GM23248 (cell line): ENCODE results near the gene OLFM3. TPM values are rescaled to one million over a fixed set of nuclear protein-coding genes. Genes with fewer than 3 reads are reported as not detected.

ENCODE experiments used
- DNase-seq: peaks from one replicate; pipeline ENCODE4 v3.0.0-alpha.2; 2015
- H2AFZ ChIP-seq: fragments of 200-600 bp; sonication (generic); 2 replicates; pipeline ENCODE4 v1.6.1; 2016; ENCODE audit warnings: antibody characterized with exemption
- H3F3A ChIP-seq: fragments of 200-600 bp; sonication (generic); 2 replicates; pipeline ENCODE4 v1.6.1; 2016; ENCODE audit warnings: mild to moderate bottlenecking, antibody characterized with exemption, mixed run types; ENCODE audit not compliant: insufficient read depth
- H3K27ac ChIP-seq: fragments of 200-600 bp; sonication (generic); 2 replicates; pipeline ENCODE4 v1.5.1; 2016; ENCODE audit warnings: mild to moderate bottlenecking
- H3K27me3 ChIP-seq: fragments of 200-600 bp; sonication (generic); replicated peaks from 2 replicates; pipeline ENCODE4 v1.6.1; 2016; ENCODE audit warnings: mild to moderate bottlenecking; ENCODE audit not compliant: insufficient read depth
- H3K36me3 ChIP-seq: fragments of 200-600 bp; sonication (generic); 2 replicates; pipeline ENCODE4 v1.6.1; 2016; ENCODE audit warnings: low read depth, mild to moderate bottlenecking
- H3K4me1 ChIP-seq: fragments of 200-600 bp; sonication (generic); 2 replicates; pipeline ENCODE4 v1.6.1; 2016; ENCODE audit warnings: mild to moderate bottlenecking; ENCODE audit not compliant: insufficient read depth
- H3K4me2 ChIP-seq: fragments of 200-600 bp; sonication (generic); one replicate; pipeline ENCODE4 v1.6.1; 2016; ENCODE audit warnings: mild to moderate bottlenecking; ENCODE audit not compliant: unreplicated experiment
- H3K4me3 ChIP-seq: fragments of 200-600 bp; sonication (generic); 2 replicates; pipeline ENCODE4 v1.5.1; 2016; ENCODE audit warnings: mild to moderate bottlenecking
- H3K79me2 ChIP-seq: fragments of 200-600 bp; sonication (generic); 2 replicates; pipeline ENCODE4 v1.6.1; 2016; ENCODE audit warnings: mild to moderate bottlenecking; ENCODE audit not compliant: insufficient read depth
- H3K9ac ChIP-seq: fragments of 200-600 bp; sonication (generic); 2 replicates; pipeline ENCODE4 v1.6.1; 2016; ENCODE audit warnings: mild to moderate bottlenecking
- H3K9me2 ChIP-seq: fragments of 200-600 bp; sonication (generic); 2 replicates; pipeline ENCODE4 v1.6.1; 2016; ENCODE audit warnings: mixed run types, mild to moderate bottlenecking, moderate library complexity; ENCODE audit not compliant: insufficient read depth
- H3K9me3 ChIP-seq: fragments of 200-600 bp; sonication (generic); one replicate; pipeline ENCODE4 v1.6.1; 2017; ENCODE audit warnings: low read depth
- H4K20me1 ChIP-seq: fragments of 200-600 bp; sonication (generic); 2 replicates; pipeline ENCODE4 v1.6.0; 2016; ENCODE audit not compliant: insufficient read depth
- EZH2 ChIP-seq: fragments of 200-600 bp; sonication (generic); IDR thresholded peaks from 2 replicates; pipeline ENCODE4 v1.6.1; 2018; ENCODE audit warnings: antibody characterized with exemption, mild to moderate bottlenecking; ENCODE audit not compliant: insufficient read depth, poor library complexity, severe bottlenecking
- EZH2phosphoT487 ChIP-seq: fragments of 200-600 bp; sonication (generic); IDR thresholded peaks from 2 replicates; pipeline ENCODE4 v1.6.1; 2018; ENCODE audit warnings: antibody characterized with exemption, moderate library complexity, mild to moderate bottlenecking, low read depth; ENCODE audit not compliant: insufficient read depth
- WGBS, 2 experiments: methylation state at CpG; one replicate each; pipeline ENCODE4 v1.1.6; 2015 to 2017; ENCODE audit warnings: low lambda C conversion rate in 2 of 2, low coverage in 1 of 2; ENCODE audit errors: missing lambda C conversion rate in 2 of 2; 5-methylcytosine and 5-hydroxymethylcytosine counted together
- in situ Hi-C: fragments of 300-500 bp; cut with MboI; formaldehyde crosslinking; loops from 2 replicates; pipeline ENCODE4 v1.15.0; 2020
- polyA plus RNA-seq: library from polyadenylated mRNA; unstranded; fragments of >200 nt; fragmentation: Nextera tagmentation; extraction: Ambion mirVana; gene quantifications from 2 replicates; pipeline ENCODE4 v1.2.1, GENCODE V29; 2016
- total RNA-seq: library from RNA; depleted of rRNA; stranded (reverse); fragments of >200 nt; shearing (Covaris generic); gene quantifications from 2 replicates; pipeline ENCODE4 v1.2.3, GENCODE V29; 2014

The OLFM3 gene
- total and polyA plus RNA-seq, 2 experiments from 2014 or later = not detected

DNA sequence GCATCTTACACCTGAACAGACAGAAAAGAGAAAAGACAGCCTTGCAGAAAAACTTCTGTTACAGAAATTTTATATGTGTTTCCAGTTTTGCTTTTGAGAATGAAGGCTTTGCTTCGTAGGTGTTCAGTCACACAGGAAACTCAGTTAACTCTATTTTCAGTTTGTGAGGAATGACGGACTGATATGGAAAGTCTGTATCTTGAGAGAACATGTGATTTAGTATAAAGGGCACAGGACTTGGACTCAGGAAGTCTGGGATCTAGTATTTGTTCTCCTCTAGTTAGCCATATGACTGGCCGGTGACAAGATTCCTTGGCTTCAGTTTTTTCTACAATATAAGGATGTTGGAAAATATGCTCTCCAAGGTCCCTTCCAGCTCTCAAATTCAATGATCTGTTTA is 149.1 kb downstream of the OLFM3 start:
- H3K27me3 ChIP-seq = no peaks in the 10 kb centered on the region
- no peak for TF ChIP-seq EZH2
- TF ChIP-seq EZH2phosphoT487 = no peak
- H3K36me3 ChIP-seq = no peaks in the 10 kb centered on the region
- no peak overlapping the region for H3K9ac ChIP-seq
- no peaks in the 10 kb centered on the region for H3K79me2 ChIP-seq
- no peaks in the 10 kb centered on the region for H3F3A ChIP-seq
- no peaks in the 10 kb centered on the region for H3K9me3 ChIP-seq
- in situ Hi-C loops = no loop called here
- no peak overlapping the region for H3K27ac ChIP-seq
- WGBS, 2 experiments = 17 to 24% methylated on average over 3 of the region's 3 CpGs
- no peaks in the 10 kb centered on the region for H4K20me1 ChIP-seq
- no peaks in the 10 kb centered on the region for H3K4me1 ChIP-seq
- no peak overlapping the region for H3K4me2 ChIP-seq
- no peaks in the 10 kb centered on the region for H3K9me2 ChIP-seq
- DNase-seq = no peak
- no peak overlapping the region for H3K4me3 ChIP-seq
- no peak overlapping the region for H2AFZ ChIP-seq

DNA sequence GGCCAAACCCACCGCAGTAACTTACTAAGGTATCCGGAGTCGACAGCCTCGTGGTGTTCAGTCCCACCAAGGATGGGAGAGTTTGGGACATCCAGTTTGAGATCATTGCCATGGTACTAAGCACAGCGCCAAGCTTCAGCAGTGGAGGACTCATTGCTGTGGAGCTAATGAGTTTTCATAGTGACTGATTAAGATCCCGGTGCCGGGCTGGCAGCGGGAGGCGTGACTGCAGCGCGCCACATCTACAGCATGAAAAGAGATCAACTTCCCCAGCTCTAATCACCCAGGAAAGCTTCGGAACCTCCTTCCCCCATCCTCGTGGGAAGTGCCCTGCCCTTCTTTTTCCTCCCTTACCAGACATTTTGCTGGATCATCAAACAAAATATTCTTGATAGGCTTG is 149.9 kb downstream of the OLFM3 start:
- in situ Hi-C loops = no loop called here

DNA sequence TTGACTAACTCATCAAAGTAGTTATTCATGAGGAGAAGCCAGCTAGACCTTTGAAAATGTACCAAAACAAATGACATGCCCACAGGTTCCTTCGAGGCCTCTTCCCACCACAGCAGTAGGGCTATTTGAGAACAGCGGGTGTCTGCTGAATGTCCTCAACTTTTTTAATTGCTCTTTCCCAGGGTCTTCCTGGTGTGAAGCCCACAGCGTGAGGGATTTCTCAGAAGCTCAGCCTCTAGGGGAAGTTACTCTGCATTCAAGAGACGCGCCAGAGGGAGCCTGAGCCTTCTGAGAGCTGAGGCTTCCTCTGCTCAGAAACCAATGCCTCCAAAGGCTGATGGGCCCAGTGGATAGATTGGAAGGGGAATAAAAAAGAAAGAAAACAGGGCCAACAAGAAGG is 153.6 kb downstream of the OLFM3 start:
- TF ChIP-seq EZH2phosphoT487 (no peak), EZH2 (no peak)
- in situ Hi-C loops = no loop called here
- no peaks in the 10 kb centered on the region for H3K27me3 ChIP-seq
- no peak overlapping the region for H3K9ac ChIP-seq
- DNase-seq = no peak
- 0 to 3% methylated on average over 5 of the region's 5 CpGs for WGBS, 2 experiments
- no peak overlapping the region for H3K4me2 ChIP-seq
- H4K20me1 ChIP-seq = no peaks in the 10 kb centered on the region
- H2AFZ ChIP-seq = no peak overlapping the region
- H3K9me2 ChIP-seq = no peaks in the 10 kb centered on the region
- no peak overlapping the region for H3K4me3 ChIP-seq
- H3K79me2 ChIP-seq = no peaks in the 10 kb centered on the region
- H3K27ac ChIP-seq = no peak overlapping the region
- H3F3A ChIP-seq = no peaks in the 10 kb centered on the region
- no peaks in the 10 kb centered on the region for H3K9me3 ChIP-seq
- H3K4me1 ChIP-seq = no peaks in the 10 kb centered on the region
- no peaks in the 10 kb centered on the region for H3K36me3 ChIP-seq

More for the DNA sequence above, 149.9 kb downstream of the OLFM3 start:
- H3K4me3 ChIP-seq = no peak overlapping the region
- no peak overlapping the region for H3K4me2 ChIP-seq
- 14 to 18% methylated on average over 13 of the region's 13 CpGs for WGBS, 2 experiments
- H3K9me2 ChIP-seq = no peaks in the 10 kb centered on the region
- no peaks in the 10 kb centered on the region for H4K20me1 ChIP-seq
- no peak for TF ChIP-seq EZH2phosphoT487
- TF ChIP-seq EZH2 = no peak
- H3K9ac ChIP-seq = no peak overlapping the region
- H3K27me3 ChIP-seq = no peaks in the 10 kb centered on the region
- H3K79me2 ChIP-seq = no peaks in the 10 kb centered on the region
- no peak for DNase-seq
- no peak overlapping the region for H3K27ac ChIP-seq
- H3K9me3 ChIP-seq = no peaks in the 10 kb centered on the region
- no peaks in the 10 kb centered on the region for H3K36me3 ChIP-seq
- no peak overlapping the region for H2AFZ ChIP-seq
- H3K4me1 ChIP-seq = no peaks in the 10 kb centered on the region
- no peaks in the 10 kb centered on the region for H3F3A ChIP-seq

DNA sequence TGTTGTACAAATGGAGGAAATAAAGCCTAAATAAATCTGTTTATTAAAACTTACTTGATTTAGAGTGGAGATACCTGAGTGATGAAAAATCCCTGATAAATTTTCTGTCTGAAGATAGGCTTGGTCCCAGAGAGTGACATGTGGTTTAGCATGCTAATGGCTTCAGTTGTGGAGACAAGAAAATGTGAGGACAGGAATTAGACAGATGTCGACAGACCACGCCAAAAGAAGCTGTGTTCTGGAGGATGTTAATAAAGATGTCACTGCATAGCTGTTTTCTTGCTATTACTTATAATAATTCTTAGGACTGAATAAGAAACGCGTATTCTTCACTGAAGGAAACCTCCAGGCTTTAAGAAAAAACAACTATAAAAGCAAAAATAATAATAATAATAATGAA is 154.9 kb downstream of the OLFM3 start:
- WGBS, 2 experiments = 31 to 37% methylated on average over 4 of the region's 4 CpGs
- no peaks in the 10 kb centered on the region for H3K79me2 ChIP-seq
- TF ChIP-seq EZH2phosphoT487 (no peak), EZH2 (no peak)
- no peak overlapping the region for H3K27ac ChIP-seq
- H3K4me3 ChIP-seq = no peak overlapping the region
- no peak overlapping the region for H3K4me2 ChIP-seq
- H4K20me1 ChIP-seq = no peaks in the 10 kb centered on the region
- H3K36me3 ChIP-seq = no peaks in the 10 kb centered on the region
- in situ Hi-C loops = no loop called here
- H3K9me2 ChIP-seq = no peaks in the 10 kb centered on the region
- DNase-seq = no peak
- no peak overlapping the region for H2AFZ ChIP-seq
- no peaks in the 10 kb centered on the region for H3K27me3 ChIP-seq
- H3K4me1 ChIP-seq = no peaks in the 10 kb centered on the region
- H3K9ac ChIP-seq = no peak overlapping the region
- H3K9me3 ChIP-seq = no peaks in the 10 kb centered on the region
- H3F3A ChIP-seq = no peaks in the 10 kb centered on the region

DNA sequence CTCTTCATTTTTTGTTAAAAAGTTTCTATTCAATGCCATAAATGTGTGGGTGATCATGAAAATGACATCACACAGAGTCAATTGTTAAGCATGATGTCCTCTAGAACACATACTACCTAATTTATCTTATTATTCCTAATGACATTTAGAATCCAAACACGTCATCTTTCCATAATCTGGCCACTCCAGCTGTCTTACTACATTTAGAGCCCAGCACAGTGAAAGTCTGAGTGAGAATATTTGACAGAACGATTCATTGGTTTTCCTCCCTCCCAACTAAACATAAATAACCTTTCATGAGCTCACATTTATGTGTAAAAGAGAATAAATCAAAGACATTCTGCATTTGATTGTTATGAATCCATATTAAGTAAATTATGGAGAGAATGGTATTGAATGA is 160.7 kb downstream of the OLFM3 start:
- Histone ChIP-seq H3F3A (no peaks in the 10 kb centered on the region), H3K9ac (no peak overlapping the region), H3K9me2 (no peaks in the 10 kb centered on the region), H3K9me3 (no peaks in the 10 kb centered on the region), H3K79me2 (no peaks in the 10 kb centered on the region), H3K4me1 (no peaks in the 10 kb centered on the region), H3K36me3 (no peaks in the 10 kb centered on the region), H3K4me2 (no peak overlapping the region), H2AFZ (no peak overlapping the region), H3K4me3 (no peak overlapping the region), H3K27me3 (no peaks in the 10 kb centered on the region), H3K27ac (no peak overlapping the region), H4K20me1 (no peaks in the 10 kb centered on the region)
- in situ Hi-C loops = no loop called here
- 0 to 2% methylated on average over 2 of the region's 2 CpGs for WGBS, 2 experiments
- DNase-seq = no peak
- TF ChIP-seq EZH2 (no peak), EZH2phosphoT487 (no peak)
